ENCODE data around the gene NPPB. TPM values are rescaled to one million over a fixed set of nuclear protein-coding genes. Genes with fewer than 3 reads are reported as not detected.

The NPPB gene
- total RNA-seq, 1 experiment from 2014 or later, result 43.4 TPM

GRCh38 chr1:11868331-11868980 lies 9.7 kb upstream of the NPPB start:
- H3K4me1 ChIP-seq, result no peaks in the 10 kb centered on the region
- Mint-ChIP-seq H3K27ac (ENCODE audit: unreplicated experiment) (no peak overlapping the region), H3K9me3 (ENCODE audit: unreplicated experiment) (no peaks in the 10 kb centered on the region), H3K4me3 (ENCODE audit: unreplicated experiment) (no peak overlapping the region), H3K27me3 (ENCODE audit: insufficient read depth, unreplicated experiment) (no peaks in the 10 kb centered on the region), H3K36me3 (ENCODE audit: insufficient read depth, unreplicated experiment) (no peaks in the 10 kb centered on the region), H3K4me1 (ENCODE audit: low read depth, unreplicated experiment) (no peaks in the 10 kb centered on the region)
- ChIA-PET CTCF (no interaction called here), POLR2A (no interaction called here)
- DNase-seq, result no peak
- no peak overlapping the region for H3K4me3 ChIP-seq (ENCODE audit: low read depth, low read length)
- H3K27me3 ChIP-seq (replicated peaks; ENCODE audit: control insufficient read depth, insufficient read depth, low read length), result no peaks in the 10 kb centered on the region
- H3K36me3 ChIP-seq (ENCODE audit: control insufficient read depth, insufficient read depth, low read length), result no peaks in the 10 kb centered on the region
- intact Hi-C loops (cut with micrococcal nuclease; ENCODE audit: unreplicated experiment), result no loop called here
- no TSS peak for BruUV-seq (replicated peaks)
- H3K9me3 ChIP-seq, result no peaks in the 10 kb centered on the region
- TF ChIP-seq, protein P1, sequence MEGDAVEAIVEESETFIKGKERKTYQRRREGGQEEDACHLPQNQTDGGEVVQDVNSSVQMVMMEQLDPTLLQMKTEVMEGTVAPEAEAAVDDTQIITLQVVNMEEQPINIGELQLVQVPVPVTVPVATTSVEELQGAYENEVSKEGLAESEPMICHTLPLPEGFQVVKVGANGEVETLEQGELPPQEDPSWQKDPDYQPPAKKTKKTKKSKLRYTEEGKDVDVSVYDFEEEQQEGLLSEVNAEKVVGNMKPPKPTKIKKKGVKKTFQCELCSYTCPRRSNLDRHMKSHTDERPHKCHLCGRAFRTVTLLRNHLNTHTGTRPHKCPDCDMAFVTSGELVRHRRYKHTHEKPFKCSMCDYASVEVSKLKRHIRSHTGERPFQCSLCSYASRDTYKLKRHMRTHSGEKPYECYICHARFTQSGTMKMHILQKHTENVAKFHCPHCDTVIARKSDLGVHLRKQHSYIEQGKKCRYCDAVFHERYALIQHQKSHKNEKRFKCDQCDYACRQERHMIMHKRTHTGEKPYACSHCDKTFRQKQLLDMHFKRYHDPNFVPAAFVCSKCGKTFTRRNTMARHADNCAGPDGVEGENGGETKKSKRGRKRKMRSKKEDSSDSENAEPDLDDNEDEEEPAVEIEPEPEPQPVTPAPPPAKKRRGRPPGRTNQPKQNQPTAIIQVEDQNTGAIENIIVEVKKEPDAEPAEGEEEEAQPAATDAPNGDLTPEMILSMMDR (IDR thresholded peaks at IDR 0.05; ENCODE audit: insufficient read depth in 1 of 2, low read depth in 1 of 2, low read length in 1 of 2, severe bottlenecking in 1 of 2, unreplicated experiment in 1 of 2), result no peak

DNA sequence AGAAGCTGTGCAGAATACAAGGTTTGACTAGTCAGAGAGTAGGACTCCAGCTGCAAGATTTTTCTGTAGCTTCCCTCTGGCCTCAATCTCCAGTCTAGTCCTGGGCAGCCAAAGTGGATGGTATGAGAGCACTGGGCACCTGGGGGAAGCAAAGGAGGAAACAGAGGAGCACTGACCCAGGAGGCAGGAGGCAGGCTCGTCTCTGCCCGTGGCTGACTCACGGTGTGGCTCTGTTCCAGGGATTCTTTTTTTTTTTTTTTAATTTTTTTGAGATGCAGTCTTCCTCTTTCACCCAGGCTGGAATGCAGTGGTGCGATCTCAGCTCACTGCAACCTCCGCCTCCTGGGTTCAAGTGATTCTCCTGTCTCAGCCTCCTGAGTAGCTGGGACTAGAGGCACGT lies 4.1 kb upstream of the NPPB start:
- TF ChIP-seq, protein P1 (IDR thresholded peaks at IDR 0.05; ENCODE audit: insufficient read depth in 1 of 2, low read depth in 1 of 2, low read length in 1 of 2, severe bottlenecking in 1 of 2, unreplicated experiment in 1 of 2), result no peak
- H3K4me3 Mint-ChIP-seq (ENCODE audit: unreplicated experiment), result no peak overlapping the region
- H3K4me1 ChIP-seq, result peaks cover 12% of the 10 kb centered on the region
- no peaks in the 10 kb centered on the region for H3K27me3 ChIP-seq (replicated peaks; ENCODE audit: control insufficient read depth, insufficient read depth, low read length)
- ChIA-PET CTCF (no interaction called here), POLR2A (no interaction called here)
- no peak overlapping the region for H3K27ac Mint-ChIP-seq (ENCODE audit: unreplicated experiment)
- no peaks in the 10 kb centered on the region; the same call in 1 of the 2 replicates for H3K9me3 ChIP-seq
- DNase-seq, result no peak
- no peaks in the 10 kb centered on the region for H3K36me3 ChIP-seq (ENCODE audit: control insufficient read depth, insufficient read depth, low read length)
- peaks cover 13% of the 10 kb centered on the region for H3K36me3 Mint-ChIP-seq (ENCODE audit: insufficient read depth, unreplicated experiment)
- H3K27me3 Mint-ChIP-seq (ENCODE audit: insufficient read depth, unreplicated experiment), result no peaks in the 10 kb centered on the region
- H3K4me1 Mint-ChIP-seq (ENCODE audit: low read depth, unreplicated experiment), result peaks cover 8% of the 10 kb centered on the region
- H3K4me3 ChIP-seq (ENCODE audit: low read depth, low read length), result no peak overlapping the region
- intact Hi-C loops (cut with micrococcal nuclease; ENCODE audit: unreplicated experiment), result no loop called here
- peaks cover 16% of the 10 kb centered on the region for H3K9me3 Mint-ChIP-seq (ENCODE audit: unreplicated experiment)
- BruUV-seq (replicated peaks), result no TSS peak

GRCh38 chr1:11860587-11860986 lies 1.8 kb upstream of the NPPB start:
- peaks cover 8% of the 10 kb centered on the region for H3K4me1 Mint-ChIP-seq (ENCODE audit: low read depth, unreplicated experiment)
- POLR2A ChIA-PET, result no interaction called here

More at GRCh38 chr1:11860587-11860986, 1.8 kb upstream of the NPPB start:
- no peaks in the 10 kb centered on the region for H3K27me3 ChIP-seq (replicated peaks; ENCODE audit: control insufficient read depth, insufficient read depth, low read length)
- CTCF ChIA-PET, result interaction anchor here (0.6 to 0.7 kb wide), 2 partner anchors 24 to 54 kb away, joined by 3 read pairs; partner anchors contain the start of gene CLCN6
- intact Hi-C loops (cut with micrococcal nuclease; ENCODE audit: unreplicated experiment), result no loop called here
- no peaks in the 10 kb centered on the region for H3K36me3 ChIP-seq (ENCODE audit: control insufficient read depth, insufficient read depth, low read length)
- Mint-ChIP-seq H3K9me3 (ENCODE audit: unreplicated experiment) (peaks cover 16% of the 10 kb centered on the region), H3K4me3 (ENCODE audit: unreplicated experiment) (peak overlapping the region; percentile 74), H3K27ac (ENCODE audit: unreplicated experiment) (no peak overlapping the region), H3K27me3 (ENCODE audit: insufficient read depth, unreplicated experiment) (no peaks in the 10 kb centered on the region), H3K36me3 (ENCODE audit: insufficient read depth, unreplicated experiment) (peaks cover 13% of the 10 kb centered on the region)
- H3K4me1 ChIP-seq, result peaks cover 18% of the 10 kb centered on the region
- BruUV-seq (replicated peaks), result no TSS peak
- no peak overlapping the region for H3K4me3 ChIP-seq (ENCODE audit: low read depth, low read length)
- no peak for DNase-seq
- TF ChIP-seq, protein P1 (IDR thresholded peaks at IDR 0.05; ENCODE audit: insufficient read depth in 1 of 2, low read depth in 1 of 2, low read length in 1 of 2, severe bottlenecking in 1 of 2, unreplicated experiment in 1 of 2), result no peak
- H3K9me3 ChIP-seq, result no peaks in the 10 kb centered on the region; the same call in 1 of the 2 replicates

All from Caco-2 (cell line).